GM06990 (cell line): ENCODE measurements around the gene CDKL1.

Experiments used
- DNase-seq: peaks from one replicate; pipeline ENCODE4 v3.0.0-alpha.2; 2011; ENCODE audit not compliant: insufficient read length; ENCODE audit errors: extremely low read depth
- H3K27me3 ChIP-seq: replicated peaks from 2 replicates; pipeline ENCODE4 v1.6.0; 2011; ENCODE audit warnings: low read length; ENCODE audit not compliant: control insufficient read depth, insufficient read depth
- H3K36me3 ChIP-seq: 2 replicates; pipeline ENCODE4 v1.5.1; 2011; ENCODE audit warnings: low read length; ENCODE audit not compliant: control insufficient read depth, insufficient read depth
- H3K4me3 ChIP-seq: replicated peaks from 2 replicates; pipeline ENCODE4 v1.5.1; 2011; ENCODE audit warnings: low read depth, mild to moderate bottlenecking, control low read depth, low read length
- TF ChIP-seq, protein P1 (sequence below): IDR thresholded peaks from 2 replicates; pipeline ENCODE4 v1.5.1; 2011; ENCODE audit warnings: low read length, control low read depth, mild to moderate bottlenecking, inconsistent platforms; ENCODE audit not compliant: insufficient read depth, poor library complexity, severe bottlenecking

CDKL1 gene

GRCh38 chr14:50340045-50340444, 56.6 kb downstream of the CDKL1 start:
- H3K27me3 ChIP-seq = no peaks in the 10 kb centered on the region
- TF ChIP-seq, protein P1, sequence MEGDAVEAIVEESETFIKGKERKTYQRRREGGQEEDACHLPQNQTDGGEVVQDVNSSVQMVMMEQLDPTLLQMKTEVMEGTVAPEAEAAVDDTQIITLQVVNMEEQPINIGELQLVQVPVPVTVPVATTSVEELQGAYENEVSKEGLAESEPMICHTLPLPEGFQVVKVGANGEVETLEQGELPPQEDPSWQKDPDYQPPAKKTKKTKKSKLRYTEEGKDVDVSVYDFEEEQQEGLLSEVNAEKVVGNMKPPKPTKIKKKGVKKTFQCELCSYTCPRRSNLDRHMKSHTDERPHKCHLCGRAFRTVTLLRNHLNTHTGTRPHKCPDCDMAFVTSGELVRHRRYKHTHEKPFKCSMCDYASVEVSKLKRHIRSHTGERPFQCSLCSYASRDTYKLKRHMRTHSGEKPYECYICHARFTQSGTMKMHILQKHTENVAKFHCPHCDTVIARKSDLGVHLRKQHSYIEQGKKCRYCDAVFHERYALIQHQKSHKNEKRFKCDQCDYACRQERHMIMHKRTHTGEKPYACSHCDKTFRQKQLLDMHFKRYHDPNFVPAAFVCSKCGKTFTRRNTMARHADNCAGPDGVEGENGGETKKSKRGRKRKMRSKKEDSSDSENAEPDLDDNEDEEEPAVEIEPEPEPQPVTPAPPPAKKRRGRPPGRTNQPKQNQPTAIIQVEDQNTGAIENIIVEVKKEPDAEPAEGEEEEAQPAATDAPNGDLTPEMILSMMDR = no peak
- no peak overlapping the region for H3K4me3 ChIP-seq
- DNase-seq = no peak
- H3K36me3 ChIP-seq = no peaks in the 10 kb centered on the region; the same call in 1 of the 2 replicates

GRCh38 chr14:50339178-50339804, 57.4 kb downstream of the CDKL1 start:
- no peaks in the 10 kb centered on the region for H3K27me3 ChIP-seq
- H3K4me3 ChIP-seq = no peak overlapping the region
- DNase-seq = no peak
- H3K36me3 ChIP-seq = no peaks in the 10 kb centered on the region; the same call in 1 of the 2 replicates
- TF ChIP-seq, protein P1 = no peak

- Histone ChIP-seq H3K4me3 (no peak overlapping the region), H3K27me3 (no peaks in the 10 kb centered on the region), H3K36me3 (no peaks in the 10 kb centered on the region; the same call in 1 of the 2 replicates)
- no peak for DNase-seq
- TF ChIP-seq, protein P1 = no peak
These were observed 58.1 kb downstream of the CDKL1 start for GRCh38 chr14:50338587-50338986.

DNA sequence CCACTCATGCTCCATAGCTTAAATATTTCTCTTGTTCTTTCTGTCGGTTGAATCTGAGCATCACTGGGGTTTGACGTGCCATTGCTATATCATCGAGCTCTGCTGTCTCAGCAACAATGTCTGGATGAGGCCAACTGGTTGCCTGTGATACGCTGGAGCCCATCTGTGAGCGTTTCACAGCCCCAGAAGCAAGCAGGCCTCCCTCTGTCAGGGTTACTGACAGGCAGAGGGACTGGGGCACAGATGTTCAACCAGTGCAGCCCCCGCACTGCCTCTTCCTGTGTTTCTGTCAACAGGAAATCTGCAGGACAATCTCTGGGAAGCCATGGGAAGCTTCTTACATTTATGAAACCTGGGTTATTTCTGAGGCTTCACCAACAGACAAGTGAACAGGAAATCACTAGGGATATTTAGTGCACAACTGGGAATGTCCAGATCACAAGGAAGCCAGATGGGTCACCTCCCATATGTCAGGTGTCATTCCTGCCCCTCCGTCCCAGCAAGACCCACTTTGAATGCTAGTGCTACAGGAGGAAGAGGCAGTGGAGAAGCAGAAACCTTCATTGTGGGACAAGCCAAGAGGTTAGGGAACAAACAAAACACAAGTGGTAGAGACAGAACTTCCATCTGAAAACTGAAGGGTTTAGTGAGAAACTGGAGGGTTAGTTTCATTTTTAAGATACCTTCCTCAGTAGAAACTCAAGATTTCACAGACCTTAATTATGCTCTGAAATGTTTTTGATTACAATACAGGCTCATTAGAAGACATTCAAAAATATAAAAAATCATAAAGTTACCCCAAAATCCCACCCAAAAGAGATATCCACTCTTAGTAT, 60.5 kb downstream of the CDKL1 start:
- no peak for DNase-seq
- Histone ChIP-seq H3K36me3 (peaks cover 1% of the 10 kb centered on the region; the same call in 1 of the 2 replicates), H3K27me3 (no peaks in the 10 kb centered on the region), H3K4me3 (no peak overlapping the region)
- TF ChIP-seq, protein P1 = no peak

- DNase-seq = no peak
- TF ChIP-seq, protein P1 = no peak
- no peak overlapping the region for H3K4me3 ChIP-seq
- H3K27me3 ChIP-seq = no peaks in the 10 kb centered on the region
- peaks cover 1% of the 10 kb centered on the region; the same call in 1 of the 2 replicates for H3K36me3 ChIP-seq
These were observed 61.3 kb downstream of the CDKL1 start for GRCh38 chr14:50335389-50335788.
